HG03045 (cell line): ENCODE results near the gene HHATL.

ENCODE experiments used
- ATAC-seq: cut with Tn5 transposase; IDR thresholded peaks from one replicate; pipeline ENCODE4 v1.9.1; 2021; ENCODE audit warnings: mild to moderate bottlenecking, moderate library complexity; ENCODE audit not compliant: unreplicated experiment

Gene HHATL

GRCh38 chr3:42685891-42686820 is 16.4 kb downstream of the HHATL start:
- no peak for ATAC-seq

- no peak for ATAC-seq
Observed at GRCh38 chr3:42685363-42685881, 17.2 kb downstream of the HHATL start, which contains the start of gene KLHL40. Gene KLHL40, plus strand, starts transcription at chr3:42685537. Its CDS starts 82 bp downstream, at chr3:42685619.

- no peak for ATAC-seq
Observed at GRCh38 chr3:42684632-42685362, 17.8 kb downstream of the HHATL start.

- no peak for ATAC-seq
Observed at GRCh38 chr3:42683875-42684598, 18.6 kb downstream of the HHATL start.

- ATAC-seq, result no peak
Observed at GRCh38 chr3:42682301-42683070, 20.1 kb downstream of the HHATL start.

- no peak for ATAC-seq
Observed at GRCh38 chr3:42681361-42682038, 21.1 kb downstream of the HHATL start.

- ATAC-seq, result no peak
Observed at GRCh38 chr3:42680806-42681205, 21.8 kb downstream of the HHATL start.

GRCh38 chr3:42680271-42680670 is 22.3 kb downstream of the HHATL start:
- no peak for ATAC-seq

- no peak for ATAC-seq
Observed at GRCh38 chr3:42678447-42678846, 24.2 kb downstream of the HHATL start.

- no peak for ATAC-seq
Observed at GRCh38 chr3:42675909-42676308, 26.7 kb downstream of the HHATL start.

GRCh38 chr3:42674146-42674545 is 28.5 kb downstream of the HHATL start:
- no peak for ATAC-seq

- ATAC-seq, result no peak
Observed at GRCh38 chr3:42673082-42673481, 29.5 kb downstream of the HHATL start.

- ATAC-seq, result no peak
Observed at GRCh38 chr3:42672515-42672914, 30.1 kb downstream of the HHATL start.

- ATAC-seq, result no peak
Observed at GRCh38 chr3:42670670-42671069, 31.9 kb downstream of the HHATL start.

- ATAC-seq, result no peak
Observed at GRCh38 chr3:42670051-42670576, 32.5 kb downstream of the HHATL start.

- no peak for ATAC-seq
Observed at GRCh38 chr3:42668793-42669217, 33.8 kb downstream of the HHATL start.

GRCh38 chr3:42668413-42668760 is 34.2 kb downstream of the HHATL start:
- ATAC-seq, result no peak

- ATAC-seq, result no peak
Observed at GRCh38 chr3:42667523-42668412, 34.8 kb downstream of the HHATL start.
